Body of pancreas (tissue), 4 donors: ENCODE data around the gene ZNF516. TPM values are rescaled to one million over a fixed set of nuclear protein-coding genes. Genes with fewer than 3 reads are reported as not detected.

Source experiments
- ATAC-seq: fragments of 150-250 bp; one replicate; pipeline ENCODE4 v1.9.1; 2016
- DNase-seq, 4 donors: peaks; one replicate each; pipeline ENCODE4 v3.0.0-alpha.2; 2019
- H3K27ac ChIP-seq, 4 donors: fragments of 200-600 bp; sonication (generic); 1 replicate in 3 of 4; 2 replicates in 1 of 4; pipeline versions ENCODE4 v1.5.1 to v1.6.1; 2016 to 2019; ENCODE audit warnings: mild to moderate bottlenecking in 1 of 4, mixed read lengths in 1 of 4, moderate library complexity in 1 of 4
- H3K27me3 ChIP-seq, 2 donors: fragments of 200-600 bp; sonication (generic); one replicate each; pipeline ENCODE4 v1.6.0; 2016; ENCODE audit warnings: mild to moderate bottlenecking in 1 of 2
- H3K36me3 ChIP-seq, 2 donors: fragments of 200-600 bp; sonication (generic); replicated peaks in 1 of 2; 2 replicates each; pipeline ENCODE4 v1.5.1; 2016; ENCODE audit warnings: low read depth in 2 of 2; ENCODE audit not compliant: insufficient read depth in 1 of 2
- H3K4me1 ChIP-seq: fragments of 200-600 bp; sonication (generic); one replicate; pipeline ENCODE4 v1.6.0; 2016
- H3K4me3 ChIP-seq, 2 donors: fragments of 200-600 bp; sonication (generic); 1 replicate in 1 of 2; 2 replicates in 1 of 2; pipeline ENCODE4 v1.5.1; 2016 to 2019
- H3K9me3 ChIP-seq, 3 donors: fragments of 200-600 bp; sonication (generic); 1 replicate in 2 of 3; 2 replicates in 1 of 3; pipeline ENCODE4 v1.5.1; 2016
- CTCF ChIP-seq, 7 experiments: fragments of 450-650 bp in 4 of 7; fragments of 200-600 bp in 3 of 7; sonication (generic) in 3 of 7; IDR thresholded peaks; one replicate each; pipeline ENCODE4 v1.5.1; 2016 to 2019; ENCODE audit warnings: antibody characterized with exemption in 7 of 7
- POLR2A ChIP-seq, 3 donors: fragments of 450-650 bp; IDR thresholded peaks; one replicate each; pipeline ENCODE4 v1.6.1; 2016; ENCODE audit warnings: antibody characterized with exemption in 3 of 3, mild to moderate bottlenecking in 2 of 3
- WGBS, 2 donors: methylation state at CpG; one replicate each; pipeline ENCODE4 v1.1.5; 2017; 5-methylcytosine and 5-hydroxymethylcytosine counted together
- intact Hi-C: fragments of 100-400 bp; cut with DNase I; formaldehyde crosslinking; loops from one replicate; pipeline ENCODE4 v1.15.1; 2023
- total RNA-seq, 2 donors: library from RNA; depleted of rRNA; stranded (reverse); fragments of >200 nt; gene quantifications; one replicate each; pipeline ENCODE4 v1.1.0, GENCODE V29; 2016

Gene ZNF516
- total RNA-seq, 2 donors from 2014 or later: 13.5 to 16.5 TPM

- no peak overlapping the region for H3K4me3 ChIP-seq
- no peaks in the 10 kb centered on the region for H3K9me3 ChIP-seq
- H3K4me1 ChIP-seq: peaks cover 7% of the 10 kb centered on the region
- 91 to 93% methylated on average over 24 to 25 of the region's 25 CpGs for WGBS, 2 donors
- intact Hi-C loops: no loop called here
- ATAC-seq (no peak), DNase-seq (no peak)
- TF ChIP-seq CTCF (IDR thresholded peaks at IDR 0.05) (no peak), POLR2A (IDR thresholded peaks at IDR 0.05) (no peak)
- H3K36me3 ChIP-seq: no peaks in the 10 kb centered on the region
- no peaks in the 10 kb centered on the region for H3K27me3 ChIP-seq
- no peak overlapping the region for H3K27ac ChIP-seq
Observed at GRCh38 chr18:76432970-76433767, 61.9 kb downstream of the ZNF516 start.

- Histone ChIP-seq H3K4me1 (peaks cover 7% of the 10 kb centered on the region), H3K27ac (no peak overlapping the region)
- intact Hi-C loops: no loop called here
Observed at GRCh38 chr18:76432274-76432755, 62.7 kb downstream of the ZNF516 start.

GRCh38 chr18:76431437-76432273 is 63.4 kb downstream of the ZNF516 start:
- H3K4me3 ChIP-seq: no peak overlapping the region
- no peak overlapping the region for H3K27ac ChIP-seq
- intact Hi-C loops: no loop called here
- H3K36me3 ChIP-seq: no peaks in the 10 kb centered on the region
- H3K27me3 ChIP-seq: no peaks in the 10 kb centered on the region
- ATAC-seq (no peak), DNase-seq (no peak)
- WGBS, 2 donors: 93 to 98% methylated on average over 29 of the region's 29 CpGs
- TF ChIP-seq CTCF (IDR thresholded peaks at IDR 0.05) (no peak), POLR2A (IDR thresholded peaks at IDR 0.05) (no peak)
- H3K4me1 ChIP-seq: peaks cover 7% of the 10 kb centered on the region
- no peaks in the 10 kb centered on the region for H3K9me3 ChIP-seq

More at GRCh38 chr18:76432274-76432755, 62.7 kb downstream of the ZNF516 start:
- WGBS, 2 donors: 85 to 90% methylated on average over 10 of the region's 10 CpGs
- ATAC-seq: no peak
- DNase-seq: no peak
- Histone ChIP-seq H3K27me3 (no peaks in the 10 kb centered on the region), H3K9me3 (no peaks in the 10 kb centered on the region), H3K4me3 (no peak overlapping the region), H3K36me3 (no peaks in the 10 kb centered on the region)
- no peak for TF ChIP-seq CTCF (IDR thresholded peaks at IDR 0.05)

- no peak for ATAC-seq
- no peak overlapping the region for H3K4me3 ChIP-seq
- intact Hi-C loops: no loop called here
- H3K4me1 ChIP-seq: peaks cover 7% of the 10 kb centered on the region
- H3K27me3 ChIP-seq: no peaks in the 10 kb centered on the region
- no peak overlapping the region for H3K27ac ChIP-seq
- no peaks in the 10 kb centered on the region for H3K36me3 ChIP-seq
- 58 to 66% methylated on average over 4 of the region's 4 CpGs for WGBS, 2 donors
- H3K9me3 ChIP-seq: no peaks in the 10 kb centered on the region
- TF ChIP-seq CTCF (IDR thresholded peaks at IDR 0.05) (no peak), POLR2A (IDR thresholded peaks at IDR 0.05) (no peak)
- no peak for DNase-seq
Observed at GRCh38 chr18:76430636-76431035, 64.4 kb downstream of the ZNF516 start.
